K562 (cell line): ENCODE data around the gene RNASE2. TPM values are rescaled to one million over a fixed set of nuclear protein-coding genes. Genes with fewer than 3 reads are reported as not detected.

ENCODE experiments used
- ASH1L ChIP-seq: fragments of 450-650 bp; IDR thresholded peaks from 2 replicates; pipeline ENCODE4 v1.6.1; 2018; ENCODE audit warnings: borderline replicate concordance, mild to moderate bottlenecking, low read depth; ENCODE audit not compliant: partially characterized antibody
- GABPA ChIP-seq: fragments of 200-800 bp; sonication (Bioruptor generic); conservative IDR thresholded peaks from 2 replicates; pipeline ENCODE4 v1.6.1; 2016; ENCODE audit warnings: low read depth, missing genetic modification characterization, missing compliant biosample characterization
- POU5F1 ChIP-seq: fragments of 150-350 bp; IDR thresholded peaks from 2 replicates; pipeline ENCODE4 v1.6.1; 2014; ENCODE audit warnings: borderline replicate concordance, low read length, low read depth, mild to moderate bottlenecking; ENCODE audit not compliant: partially characterized antibody
- SIN3B ChIP-seq: fragments of 450-650 bp; IDR thresholded peaks from 2 replicates; pipeline ENCODE4 v1.6.1; 2017; ENCODE audit warnings: low read depth, mild to moderate bottlenecking, moderate library complexity
- SMARCC2 ChIP-seq: fragments of 450-650 bp; IDR thresholded peaks from 2 replicates; pipeline ENCODE4 v1.6.1; 2017; ENCODE audit warnings: antibody characterized with exemption, moderate library complexity, mild to moderate bottlenecking, low read depth
- TAF1 ChIP-seq: IDR thresholded peaks from 2 replicates; pipeline ENCODE4 v1.6.1; 2011; ENCODE audit warnings: mild to moderate bottlenecking, low read length, moderate library complexity; ENCODE audit not compliant: insufficient read depth, control insufficient read depth, severe bottlenecking; ENCODE audit errors: extremely low read depth
- polyA plus RNA-seq, 8 experiments: library from polyadenylated mRNA; depleted of rRNA in 4 of 8; stranded (reverse) in 5 of 8; unstranded in 3 of 8; fragments of >200 nt; fragmentation: Nextera tagmentation in 2 of 8; fragmentation: Illumina TruSeq in 1 of 8; extraction: Ambion mirVana in 2 of 8; extraction: Trizol in 1 of 8; gene quantifications; 2 replicates each; pipeline versions ENCODE4 v1.2.1 to v1.2.3, GENCODE V29; 2011 to 2014; ENCODE audit warnings: inconsistent platforms in 1 of 8, missing spikeins in 1 of 8
- total RNA-seq, 7 experiments: library from RNA; depleted of rRNA in 6 of 7; stranded (reverse); fragments of >200 nt in 6 of 7; fragmentation: Illumina TruSeq in 2 of 7; extraction: Trizol in 2 of 7; gene quantifications; 2 replicates each; pipeline versions ENCODE4 v1.2.1 to v1.2.3, GENCODE V29; 2011 to 2021; ENCODE audit warnings: low replicate concordance in 1 of 7
- TF ChIP-seq, protein P1 (sequence below), 2 experiments: fragments of 450-650 bp in 1 of 2; sonication (generic) in 1 of 2; formaldehyde crosslinking in 1 of 2; IDR thresholded peaks; 2 replicates each; pipeline versions ENCODE4 v1.7.1 to v1.9.0; 2016 to 2022; ENCODE audit warnings: inconsistent platforms in 1 of 2, mild to moderate bottlenecking in 1 of 2, missing genetic modification reagents in 1 of 2
- TF ChIP-seq, protein P2 (sequence below): sonication (generic); formaldehyde crosslinking; IDR thresholded peaks from 2 replicates; pipeline ENCODE4 v1.8.0; 2022; ENCODE audit warnings: missing genetic modification reagents, mild to moderate bottlenecking, moderate library complexity, borderline replicate concordance
- TF ChIP-seq, protein P3 (sequence below), 2 experiments: fragments of 200-800 bp in 1 of 2; sonication (Bioruptor generic) in 1 of 2; sonication (generic) in 1 of 2; formaldehyde crosslinking in 1 of 2; IDR thresholded peaks in 1 of 2; conservative IDR thresholded peaks in 1 of 2; 2 replicates each; pipeline versions ENCODE4 v1.5.0 to v1.6.1; 2016 to 2020; ENCODE audit warnings: missing compliant biosample characterization in 1 of 2, missing genetic modification characterization in 1 of 2, missing genetic modification reagents in 1 of 2

The RNASE2 gene
- total and polyA plus RNA-seq, 9 of the 15 experiments (the other 6 are each of a cell fraction or from before 2014, with no cell fraction given): not detected

DNA sequence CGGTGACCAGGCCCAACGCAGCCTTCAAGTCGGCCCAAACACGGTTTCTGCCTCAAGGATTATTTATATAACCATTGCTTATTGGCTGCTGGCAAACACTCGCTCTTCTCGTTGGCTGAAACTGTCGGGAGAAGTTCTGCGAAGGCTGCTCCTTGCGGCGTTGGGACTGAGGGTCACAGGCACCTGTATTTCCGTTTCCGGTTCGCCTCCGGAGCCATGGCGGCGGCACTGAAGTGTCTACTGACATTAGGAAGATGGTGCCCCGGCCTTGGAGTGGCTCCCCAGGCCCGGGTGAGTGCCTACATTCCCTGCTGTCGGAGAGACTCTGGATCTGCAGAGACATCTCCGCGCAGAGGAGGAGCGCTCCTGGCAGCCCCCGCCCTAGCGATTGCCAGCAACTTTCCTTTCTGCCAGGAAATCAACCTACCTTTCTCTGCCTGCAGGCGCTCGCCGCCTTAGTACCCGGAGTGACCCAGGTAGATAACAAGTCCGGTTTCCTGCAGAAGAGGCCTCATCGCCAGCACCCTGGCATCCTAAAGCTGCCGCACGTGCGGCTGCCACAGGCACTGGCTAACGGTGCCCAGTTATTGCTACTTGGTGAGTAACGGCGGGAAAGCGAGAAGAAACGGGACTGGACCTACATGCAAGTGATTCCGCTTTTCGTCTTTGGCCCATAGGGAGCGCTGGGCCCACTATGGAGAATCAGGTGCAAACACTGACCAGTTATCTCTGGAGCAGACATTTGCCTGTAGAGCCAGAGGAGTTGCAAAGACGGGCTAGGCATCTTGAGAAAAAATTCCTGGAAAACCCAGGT, 34.7 kb downstream of the RNASE2 start, which contains the start of gene METTL17 (continued):
- TF ChIP-seq, protein P1, sequence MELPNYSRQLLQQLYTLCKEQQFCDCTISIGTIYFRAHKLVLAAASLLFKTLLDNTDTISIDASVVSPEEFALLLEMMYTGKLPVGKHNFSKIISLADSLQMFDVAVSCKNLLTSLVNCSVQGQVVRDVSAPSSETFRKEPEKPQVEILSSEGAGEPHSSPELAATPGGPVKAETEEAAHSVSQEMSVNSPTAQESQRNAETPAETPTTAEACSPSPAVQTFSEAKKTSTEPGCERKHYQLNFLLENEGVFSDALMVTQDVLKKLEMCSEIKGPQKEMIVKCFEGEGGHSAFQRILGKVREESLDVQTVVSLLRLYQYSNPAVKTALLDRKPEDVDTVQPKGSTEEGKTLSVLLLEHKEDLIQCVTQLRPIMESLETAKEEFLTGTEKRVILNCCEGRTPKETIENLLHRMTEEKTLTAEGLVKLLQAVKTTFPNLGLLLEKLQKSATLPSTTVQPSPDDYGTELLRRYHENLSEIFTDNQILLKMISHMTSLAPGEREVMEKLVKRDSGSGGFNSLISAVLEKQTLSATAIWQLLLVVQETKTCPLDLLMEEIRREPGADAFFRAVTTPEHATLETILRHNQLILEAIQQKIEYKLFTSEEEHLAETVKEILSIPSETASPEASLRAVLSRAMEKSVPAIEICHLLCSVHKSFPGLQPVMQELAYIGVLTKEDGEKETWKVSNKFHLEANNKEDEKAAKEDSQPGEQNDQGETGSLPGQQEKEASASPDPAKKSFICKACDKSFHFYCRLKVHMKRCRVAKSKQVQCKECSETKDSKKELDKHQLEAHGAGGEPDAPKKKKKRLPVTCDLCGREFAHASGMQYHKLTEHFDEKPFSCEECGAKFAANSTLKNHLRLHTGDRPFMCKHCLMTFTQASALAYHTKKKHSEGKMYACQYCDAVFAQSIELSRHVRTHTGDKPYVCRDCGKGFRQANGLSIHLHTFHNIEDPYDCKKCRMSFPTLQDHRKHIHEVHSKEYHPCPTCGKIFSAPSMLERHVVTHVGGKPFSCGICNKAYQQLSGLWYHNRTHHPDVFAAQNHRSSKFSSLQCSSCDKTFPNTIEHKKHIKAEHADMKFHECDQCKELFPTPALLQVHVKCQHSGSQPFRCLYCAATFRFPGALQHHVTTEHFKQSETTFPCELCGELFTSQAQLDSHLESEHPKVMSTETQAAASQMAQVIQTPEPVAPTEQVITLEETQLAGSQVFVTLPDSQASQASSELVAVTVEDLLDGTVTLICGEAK (IDR thresholded peaks at IDR 0.05): peak; percentile 98
- TF ChIP-seq, protein P1 (CRISPR knock-in tag; IDR thresholded peaks at IDR 0.05): no peak
- TF ChIP-seq GABPA (tag): peak; percentile 99
- TF ChIP-seq, protein P2, sequence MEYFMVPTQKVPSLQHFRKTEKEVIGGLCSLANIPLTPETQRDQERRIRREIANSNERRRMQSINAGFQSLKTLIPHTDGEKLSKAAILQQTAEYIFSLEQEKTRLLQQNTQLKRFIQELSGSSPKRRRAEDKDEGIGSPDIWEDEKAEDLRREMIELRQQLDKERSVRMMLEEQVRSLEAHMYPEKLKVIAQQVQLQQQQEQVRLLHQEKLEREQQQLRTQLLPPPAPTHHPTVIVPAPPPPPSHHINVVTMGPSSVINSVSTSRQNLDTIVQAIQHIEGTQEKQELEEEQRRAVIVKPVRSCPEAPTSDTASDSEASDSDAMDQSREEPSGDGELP: peak; percentile 50; the same call in 1 of the 2 replicates
- TF ChIP-seq SIN3B: peak; percentile 94
- TF ChIP-seq TAF1: peak; percentile 40
- no peak for TF ChIP-seq SMARCC2
- peak; percentile 31 for TF ChIP-seq POU5F1
- TF ChIP-seq, protein P3, sequence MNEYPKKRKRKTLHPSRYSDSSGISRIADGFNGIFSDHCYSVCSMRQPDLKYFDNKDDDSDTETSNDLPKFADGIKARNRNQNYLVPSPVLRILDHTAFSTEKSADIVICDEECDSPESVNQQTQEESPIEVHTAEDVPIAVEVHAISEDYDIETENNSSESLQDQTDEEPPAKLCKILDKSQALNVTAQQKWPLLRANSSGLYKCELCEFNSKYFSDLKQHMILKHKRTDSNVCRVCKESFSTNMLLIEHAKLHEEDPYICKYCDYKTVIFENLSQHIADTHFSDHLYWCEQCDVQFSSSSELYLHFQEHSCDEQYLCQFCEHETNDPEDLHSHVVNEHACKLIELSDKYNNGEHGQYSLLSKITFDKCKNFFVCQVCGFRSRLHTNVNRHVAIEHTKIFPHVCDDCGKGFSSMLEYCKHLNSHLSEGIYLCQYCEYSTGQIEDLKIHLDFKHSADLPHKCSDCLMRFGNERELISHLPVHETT (CRISPR knock-in tag; conservative IDR thresholded peaks at IDR 0.05 in 1 of 2, IDR thresholded peaks at IDR 0.05 in 1 of 2): peak in 1 of 2 experiments; percentile 78; a peak in 1 of 4 replicates
- TF ChIP-seq ASH1L: peak; percentile 97
